Thyroid gland (tissue), 4 donors: ENCODE data around the gene PALLD. TPM values are rescaled to one million over a fixed set of nuclear protein-coding genes. Genes with fewer than 3 reads are reported as not detected.
A peak's percentile ranks its signal among the peaks of the same experiment; 100 is the strongest.

Experiments used
- DNase-seq, 2 donors: peaks; one replicate each; pipeline ENCODE4 v3.0.0-alpha.2; 2019
- H3K27ac ChIP-seq, 3 donors: fragments of 200-600 bp; sonication (generic); 1 replicate in 2 of 3; 2 replicates in 1 of 3; pipeline ENCODE4 v1.5.1; 2016 to 2019; ENCODE audit warnings: mild to moderate bottlenecking in 1 of 3, moderate library complexity in 1 of 3
- H3K27me3 ChIP-seq: fragments of 200-600 bp; sonication (generic); one replicate; pipeline ENCODE4 v1.5.1; 2019
- H3K36me3 ChIP-seq, 2 donors: fragments of 200-600 bp; sonication (generic); one replicate each; pipeline ENCODE4 v1.5.1; 2016 to 2019
- H3K4me1 ChIP-seq, 2 donors: fragments of 200-600 bp; sonication (generic); one replicate each; pipeline ENCODE4 v1.5.1; 2017 to 2019
- H3K4me3 ChIP-seq, 3 donors: fragments of 200-600 bp; sonication (generic); replicated peaks in 1 of 3; 1 replicate in 2 of 3; 2 replicates in 1 of 3; pipeline ENCODE4 v1.5.1; 2016; ENCODE audit warnings: mild to moderate bottlenecking in 1 of 3
- H3K9me3 ChIP-seq: fragments of 200-600 bp; sonication (generic); one replicate; pipeline ENCODE4 v1.5.1; 2017
- CTCF ChIP-seq, 6 experiments: fragments of 200-600 bp in 3 of 6; fragments of 450-650 bp in 3 of 6; sonication (generic) in 3 of 6; IDR thresholded peaks; one replicate each; pipeline ENCODE4 v1.5.1; 2016 to 2019; ENCODE audit warnings: antibody characterized with exemption in 6 of 6, mild to moderate bottlenecking in 2 of 6, inconsistent platforms in 1 of 6, moderate library complexity in 1 of 6
- POLR2A ChIP-seq, 2 donors: fragments of 450-650 bp; IDR thresholded peaks; one replicate each; pipeline ENCODE4 v1.6.1; 2017; ENCODE audit warnings: antibody characterized with exemption in 2 of 2, mild to moderate bottlenecking in 2 of 2, moderate library complexity in 1 of 2
- WGBS, 2 donors: methylation state at CpG; one replicate each; pipeline ENCODE4 v1.1.5; 2017; 5-methylcytosine and 5-hydroxymethylcytosine counted together
- intact Hi-C: fragments of 100-400 bp; cut with DNase I; formaldehyde crosslinking; loops from one replicate; pipeline ENCODE4 v1.15.1; 2023
- total RNA-seq, 4 donors: library from RNA; depleted of rRNA; stranded (reverse); fragments of >200 nt; gene quantifications; one replicate each; pipeline ENCODE4 v1.2.3, GENCODE V29; 2016

Gene PALLD
- total RNA-seq, 4 donors from 2014 or later, result 152 to 311 (median 226) TPM

- peak overlapping the region; percentile 54 to 73 (median 64) for H3K27ac ChIP-seq
- TF ChIP-seq CTCF (IDR thresholded peaks at IDR 0.05) (no peak), POLR2A (IDR thresholded peaks at IDR 0.05) (no peak)
- intact Hi-C loops, result no loop called here
- peak; percentile 28 to 29 for DNase-seq
- no peaks in the 10 kb centered on the region for H3K27me3 ChIP-seq
- H3K4me1 ChIP-seq, result peaks cover 30 to 33% of the 10 kb centered on the region in 2 donors
- H3K4me3 ChIP-seq, result no peak overlapping the region
- no peaks in the 10 kb centered on the region for H3K36me3 ChIP-seq
- WGBS, 2 donors, result 63 to 77% methylated on average over 11 of the region's 11 CpGs
- H3K9me3 ChIP-seq, result no peaks in the 10 kb centered on the region
Measured at GRCh38 chr4:168741281-168742173, 244.7 kb downstream of the PALLD start.

GRCh38 chr4:168743131-168743530 lies 246.3 kb downstream of the PALLD start:
- H3K27ac ChIP-seq, result peak overlapping the region; percentile 45 to 73 (median 64)
- no peaks in the 10 kb centered on the region for H3K36me3 ChIP-seq
- intact Hi-C loops, result no loop called here
- no peaks in the 10 kb centered on the region for H3K27me3 ChIP-seq
- H3K4me3 ChIP-seq, result no peak overlapping the region
- no peak for DNase-seq
- no peak for TF ChIP-seq CTCF (IDR thresholded peaks at IDR 0.05)
- no peak for TF ChIP-seq POLR2A (IDR thresholded peaks at IDR 0.05)
- peaks cover 30 to 33% of the 10 kb centered on the region in 2 donors for H3K4me1 ChIP-seq
- no peaks in the 10 kb centered on the region for H3K9me3 ChIP-seq
- WGBS, 2 donors, result 93 to 97% methylated on average over 3 of the region's 3 CpGs

GRCh38 chr4:168743601-168744000 lies 246.7 kb downstream of the PALLD start:
- H3K27me3 ChIP-seq, result no peaks in the 10 kb centered on the region
- H3K9me3 ChIP-seq, result no peaks in the 10 kb centered on the region
- H3K36me3 ChIP-seq, result no peaks in the 10 kb centered on the region
- intact Hi-C loops, result no loop called here
- TF ChIP-seq CTCF (IDR thresholded peaks at IDR 0.05) (no peak), POLR2A (IDR thresholded peaks at IDR 0.05) (no peak)
- WGBS, 2 donors, result 51 to 54% methylated on average over 3 of the region's 3 CpGs
- H3K4me3 ChIP-seq, result no peak overlapping the region
- DNase-seq, result peak; percentile 60
- peaks cover 30 to 33% of the 10 kb centered on the region in 2 donors for H3K4me1 ChIP-seq
- peak overlapping the region; percentile 39 to 73 (median 67) for H3K27ac ChIP-seq

- Histone ChIP-seq H3K9me3 (no peaks in the 10 kb centered on the region), H3K4me1 (peaks cover 30 to 33% of the 10 kb centered on the region in 2 donors), H3K27ac (peak overlapping the region; percentile 39 to 67 (median 52)), H3K4me3 (no peak overlapping the region), H3K27me3 (no peaks in the 10 kb centered on the region), H3K36me3 (no peaks in the 10 kb centered on the region)
- WGBS, 2 donors, result 35 to 46% methylated on average over 5 of the region's 5 CpGs
- intact Hi-C loops, result no loop called here
- no peak for DNase-seq
- TF ChIP-seq CTCF (IDR thresholded peaks at IDR 0.05) (no peak), POLR2A (IDR thresholded peaks at IDR 0.05) (no peak)
Measured at GRCh38 chr4:168744021-168744420, 247.2 kb downstream of the PALLD start.

GRCh38 chr4:168748807-168749206 lies 252.0 kb downstream of the PALLD start:
- Histone ChIP-seq H3K4me1 (peaks cover 6 to 7% of the 10 kb centered on the region in 2 donors), H3K27ac (no peak overlapping the region), H3K27me3 (no peaks in the 10 kb centered on the region), H3K4me3 (no peak overlapping the region), H3K9me3 (no peaks in the 10 kb centered on the region), H3K36me3 (no peaks in the 10 kb centered on the region)
- no peak for DNase-seq
- TF ChIP-seq POLR2A (IDR thresholded peaks at IDR 0.05) (no peak), CTCF (IDR thresholded peaks at IDR 0.05) (no peak)
- intact Hi-C loops, result no loop called here
- WGBS, 2 donors, result 86 to 89% methylated on average over 1 of the region's 1 CpG
